ENCODE measurements around the gene AASDHPPT. TPM values are rescaled to one million over a fixed set of nuclear protein-coding genes. Genes with fewer than 3 reads are reported as not detected.
A peak's percentile ranks its signal among the peaks of the same experiment; 100 is the strongest.

The AASDHPPT gene
- total and polyA plus RNA-seq, 12 donors = 13.8 to 97.2 (median 39.8) TPM

DNA sequence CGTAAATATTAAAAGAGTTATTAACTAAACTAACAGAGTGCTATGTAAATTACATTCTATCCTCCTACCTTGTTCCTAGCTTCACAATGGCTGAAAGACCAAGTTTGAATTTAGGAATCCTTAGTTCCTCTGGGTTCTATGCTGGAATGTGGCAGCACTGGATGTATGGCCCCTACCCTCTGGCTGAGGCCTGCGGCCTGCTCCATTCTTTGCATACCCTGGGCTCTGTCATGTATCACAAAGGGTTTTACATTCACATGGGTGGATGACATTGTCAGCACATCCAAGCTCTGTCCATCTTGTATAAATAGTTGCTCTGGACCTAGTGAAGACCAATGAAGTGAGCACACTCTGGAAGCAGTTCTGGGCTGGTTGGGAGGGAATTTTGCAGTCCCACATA is 54.5 kb downstream of the AASDHPPT start:
- H3K4me1 ChIP-seq (replicated peaks in 1 of 2) = peaks cover 0 to 4% of the 10 kb centered on the region in 2 donors
- 82 to 92% (median 90%) methylated on average over 2 of the region's 2 CpGs for WGBS, 4 donors
- intact Hi-C loops (cut with DNase I) = no loop called here
- TF ChIP-seq CTCF (IDR thresholded peaks at IDR 0.05) (no peak), POLR2A (IDR thresholded peaks at IDR 0.05) (no peak)
- no peaks in the 10 kb centered on the region for H3K27me3 ChIP-seq
- no peak for DNase-seq
- H3K36me3 ChIP-seq (replicated peaks in 1 of 2) = no peaks in the 10 kb centered on the region
- no peak overlapping the region for H3K4me3 ChIP-seq
- no peak overlapping the region for H3K27ac ChIP-seq
- H3K9me3 ChIP-seq (replicated peaks in 1 of 3) = no peaks in the 10 kb centered on the region

GRCh38 chr11:106132582-106133354 is 55.3 kb downstream of the AASDHPPT start:
- DNase-seq = no peak
- no peaks in the 10 kb centered on the region for H3K36me3 ChIP-seq (replicated peaks in 1 of 2)
- TF ChIP-seq CTCF (IDR thresholded peaks at IDR 0.05) (no peak), POLR2A (IDR thresholded peaks at IDR 0.05) (no peak)
- 71 to 78% (median 76%) methylated on average over 3 of the region's 3 CpGs for WGBS, 4 donors
- no peaks in the 10 kb centered on the region for H3K27me3 ChIP-seq
- no peak overlapping the region for H3K27ac ChIP-seq
- no peak overlapping the region for H3K4me3 ChIP-seq
- H3K9me3 ChIP-seq (replicated peaks in 1 of 3) = no peaks in the 10 kb centered on the region
- H3K4me1 ChIP-seq (replicated peaks in 1 of 2) = peaks cover 0 to 4% of the 10 kb centered on the region in 2 donors
- intact Hi-C loops (cut with DNase I) = no loop called here

- Histone ChIP-seq H3K4me3 (no peak overlapping the region), H3K36me3 (replicated peaks in 1 of 2) (no peaks in the 10 kb centered on the region), H3K9me3 (replicated peaks in 1 of 3) (no peaks in the 10 kb centered on the region), H3K27ac (no peak overlapping the region), H3K4me1 (replicated peaks in 1 of 2) (peaks cover 0 to 4% of the 10 kb centered on the region in 2 donors), H3K27me3 (no peaks in the 10 kb centered on the region)
- TF ChIP-seq CTCF (IDR thresholded peaks at IDR 0.05) (peak in 5 of 6 experiments; percentile 13 to 41 (median 22)), POLR2A (IDR thresholded peaks at IDR 0.05) (no peak)
- intact Hi-C loops (cut with DNase I) = no loop called here
- peak in 2 of 7 donors; percentile 4 to 16 for DNase-seq
These were observed 56.1 kb downstream of the AASDHPPT start for GRCh38 chr11:106133529-106133928.

- Histone ChIP-seq H3K9me3 (replicated peaks in 1 of 3) (no peaks in the 10 kb centered on the region), H3K27me3 (no peaks in the 10 kb centered on the region), H3K4me3 (no peak overlapping the region), H3K36me3 (replicated peaks in 1 of 2) (no peaks in the 10 kb centered on the region), H3K27ac (no peak overlapping the region), H3K4me1 (replicated peaks in 1 of 2) (peaks cover 0 to 4% of the 10 kb centered on the region in 2 donors)
- TF ChIP-seq CTCF (IDR thresholded peaks at IDR 0.05) (no peak), POLR2A (IDR thresholded peaks at IDR 0.05) (no peak)
- intact Hi-C loops (cut with DNase I) = no loop called here
- no peak for DNase-seq
These were observed 59.6 kb downstream of the AASDHPPT start for GRCh38 chr11:106137061-106137460.

Measured in adrenal gland (tissue), 12 donors.